Activated naive CD4-positive, alpha-beta T cell treated with anti-CD3 and anti-CD28 coated beads, Interleukin-2, amount 10 ng/mL, durations not matched to agents 7 days and 5 days (primary cell): ENCODE measurements around the gene OGFOD1.
A peak's percentile ranks its signal among the peaks of the same experiment; 100 is the strongest.

Experiments used
- CTCF ChIA-PET: fragments of 350-600 bp; sonication (Branson Sonifier 250); formaldehyde crosslinking; loops from one replicate; lab custom pipeline; 2021; ENCODE audit warnings: antibody characterized with exemption; lab: Charles Lee
- DNase-seq: peaks from one replicate; pipeline ENCODE4 v3.0.0-alpha.2; 2020
- H3K27ac Mint-ChIP-seq: one replicate; pipeline ENCODE4 v1.8.0; 2021; ENCODE audit warnings: mild to moderate bottlenecking, moderate library complexity, mixed read lengths
- H3K27me3 Mint-ChIP-seq: one replicate; pipeline ENCODE4 v1.8.0; 2021; ENCODE audit warnings: mild to moderate bottlenecking, mixed read lengths
- H3K36me3 Mint-ChIP-seq: one replicate; pipeline ENCODE4 v1.8.0; 2021; ENCODE audit warnings: mixed read lengths
- H3K4me1 Mint-ChIP-seq: one replicate; pipeline ENCODE4 v1.8.0; 2021; ENCODE audit warnings: mixed read lengths
- H3K4me3 Mint-ChIP-seq: one replicate; pipeline ENCODE4 v1.8.0; 2021; ENCODE audit warnings: mild to moderate bottlenecking, moderate library complexity, mixed read lengths
- H3K9me3 Mint-ChIP-seq: one replicate; pipeline ENCODE4 v1.8.0; 2021; ENCODE audit warnings: mixed read lengths

The OGFOD1 gene

DNA sequence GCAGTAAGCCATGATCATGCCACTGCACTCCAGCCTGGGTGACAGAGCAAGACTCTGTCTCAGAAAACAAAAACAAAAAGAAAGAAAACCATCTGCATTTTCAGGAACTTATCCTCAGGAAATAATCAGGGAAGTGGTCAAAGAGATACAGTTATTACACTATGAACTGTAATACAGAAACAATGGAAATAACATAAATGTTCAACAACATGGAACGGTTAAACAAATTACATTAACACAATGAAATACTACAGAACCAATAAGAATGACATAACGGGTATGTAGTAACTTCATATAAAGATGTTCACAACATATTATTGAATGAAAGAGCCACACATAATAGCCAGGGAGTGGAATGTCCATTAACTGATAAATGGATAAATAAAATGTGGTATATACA lies 61.7 kb downstream of the OGFOD1 start:
- Mint-ChIP-seq H3K36me3 (peaks cover 11% of the 10 kb centered on the region), H3K9me3 (no peaks in the 10 kb centered on the region), H3K4me1 (peaks cover 3% of the 10 kb centered on the region), H3K27ac (no peak overlapping the region), H3K4me3 (no peak overlapping the region), H3K27me3 (no peaks in the 10 kb centered on the region)
- DNase-seq: no peak
- CTCF ChIA-PET: interaction anchor here (0.9 to 2.7 kb wide), 6 partner anchors 16 to 188 kb away, joined by 3 to 15 read pairs (median 4); no protein-coding TSS in a partner anchor

DNA sequence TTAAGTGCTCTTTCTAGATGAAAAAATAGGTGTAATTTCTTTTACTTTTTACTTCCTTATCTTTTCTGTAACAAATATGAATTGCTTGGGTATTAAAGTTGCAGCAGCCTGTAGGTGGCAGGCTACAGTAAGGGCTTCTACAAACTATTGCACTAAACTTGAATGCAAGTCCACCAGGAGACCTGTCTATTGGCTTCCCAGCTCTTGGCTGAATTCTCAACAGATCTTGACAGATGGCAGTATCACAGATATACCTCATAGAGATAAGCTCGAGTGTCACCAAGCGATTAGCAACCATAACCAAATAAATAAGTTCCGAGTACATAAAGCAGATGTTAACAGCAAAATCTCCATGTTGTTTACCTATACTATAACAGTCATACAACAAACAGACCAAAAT lies 62.6 kb downstream of the OGFOD1 start:
- H3K36me3 Mint-ChIP-seq: peaks cover 11% of the 10 kb centered on the region
- peaks cover 6% of the 10 kb centered on the region for H3K4me1 Mint-ChIP-seq
- no peak overlapping the region for H3K27ac Mint-ChIP-seq
- CTCF ChIA-PET: interaction anchor here (0.6 to 2.7 kb wide), 7 partner anchors 16 to 188 kb away, joined by 3 to 15 read pairs (median 4); no protein-coding TSS in a partner anchor
- no peak overlapping the region for H3K4me3 Mint-ChIP-seq
- no peaks in the 10 kb centered on the region for H3K27me3 Mint-ChIP-seq
- no peaks in the 10 kb centered on the region for H3K9me3 Mint-ChIP-seq
- peak; percentile 70 for DNase-seq

DNA sequence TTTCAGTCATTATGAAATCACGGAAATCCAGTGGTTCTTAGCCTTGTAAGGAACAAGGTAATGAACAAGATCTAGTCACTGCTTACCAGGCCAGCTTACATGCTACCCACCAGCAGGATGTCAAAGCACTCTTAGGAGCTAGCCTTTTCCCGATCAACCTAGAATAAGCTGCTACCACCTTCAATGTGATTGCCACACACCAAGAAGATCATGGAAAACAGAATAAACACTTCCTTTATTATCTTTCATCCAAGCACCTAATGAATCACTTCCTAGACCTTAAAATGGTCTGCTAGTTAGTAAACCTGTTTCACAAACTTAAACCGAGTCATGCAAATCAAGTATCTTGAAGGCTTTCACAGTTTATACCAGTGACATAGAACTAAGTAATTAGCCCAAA lies 63.5 kb downstream of the OGFOD1 start:
- Mint-ChIP-seq H3K36me3 (peaks cover 8% of the 10 kb centered on the region), H3K4me3 (no peak overlapping the region), H3K27me3 (peaks cover 6% of the 10 kb centered on the region), H3K4me1 (peaks cover 10% of the 10 kb centered on the region), H3K9me3 (no peaks in the 10 kb centered on the region), H3K27ac (no peak overlapping the region)
- CTCF ChIA-PET: interaction anchor here (2.4 to 2.7 kb wide), 2 partner anchors 62 to 187 kb away, joined by 11 to 15 read pairs; no protein-coding TSS in a partner anchor
- DNase-seq: no peak

DNA sequence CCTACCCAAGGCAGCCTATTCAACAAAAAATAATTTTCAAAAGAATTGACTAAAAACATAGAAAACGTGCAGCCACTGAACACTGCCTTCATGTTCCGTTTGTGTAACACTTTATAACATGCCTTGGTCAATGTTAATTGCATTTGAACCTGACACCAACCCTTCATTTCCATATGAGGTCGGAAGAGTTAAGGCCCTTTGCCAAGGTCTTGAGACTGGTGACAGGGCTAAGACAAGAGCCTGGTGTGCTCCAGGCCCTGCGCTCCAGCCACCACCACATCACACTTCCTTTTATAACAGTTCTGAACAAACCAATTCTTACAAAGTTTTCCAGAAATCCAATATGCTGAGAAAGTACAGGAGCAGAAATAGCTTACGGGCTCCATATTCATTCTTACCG lies 64.3 kb downstream of the OGFOD1 start:
- H3K9me3 Mint-ChIP-seq: no peaks in the 10 kb centered on the region
- peaks cover 3% of the 10 kb centered on the region for H3K36me3 Mint-ChIP-seq
- DNase-seq: no peak
- peaks cover 10% of the 10 kb centered on the region for H3K27me3 Mint-ChIP-seq
- H3K4me1 Mint-ChIP-seq: peaks cover 18% of the 10 kb centered on the region
- H3K27ac Mint-ChIP-seq: no peak overlapping the region
- no peak overlapping the region for H3K4me3 Mint-ChIP-seq
- CTCF ChIA-PET: interaction anchor here (1.3 to 4.9 kb wide), 3 partner anchors 30 to 186 kb away, joined by 3 to 14 read pairs (median 6); no protein-coding TSS in a partner anchor

DNA sequence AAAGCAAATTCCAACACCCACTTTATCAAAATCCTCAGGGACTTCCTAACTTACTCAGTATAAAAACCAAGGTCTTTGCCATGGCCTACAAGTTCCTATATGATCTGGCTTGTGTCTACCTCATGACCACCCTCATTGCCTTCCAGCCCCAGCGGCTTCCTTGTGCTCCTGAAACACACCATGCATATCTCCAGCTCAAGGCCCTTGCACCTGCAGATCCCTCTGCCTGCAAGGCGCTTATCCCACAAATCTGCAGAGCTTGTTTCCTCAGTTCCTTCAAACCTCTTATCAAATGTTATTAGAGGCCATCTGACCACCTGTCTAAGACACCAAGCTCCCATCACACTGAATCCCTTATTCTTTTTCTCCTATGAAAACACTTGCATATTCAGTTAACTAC lies 65.9 kb downstream of the OGFOD1 start:
- Mint-ChIP-seq H3K4me3 (no peak overlapping the region), H3K4me1 (peaks cover 23% of the 10 kb centered on the region), H3K27me3 (peaks cover 10% of the 10 kb centered on the region), H3K27ac (no peak overlapping the region), H3K9me3 (no peaks in the 10 kb centered on the region), H3K36me3 (peaks cover 2% of the 10 kb centered on the region)
- DNase-seq: no peak
- CTCF ChIA-PET: interaction anchor here (0.6 to 4.9 kb wide), 4 partner anchors 29 to 235 kb away, joined by 3 to 14 read pairs (median 4); no protein-coding TSS in a partner anchor

DNA sequence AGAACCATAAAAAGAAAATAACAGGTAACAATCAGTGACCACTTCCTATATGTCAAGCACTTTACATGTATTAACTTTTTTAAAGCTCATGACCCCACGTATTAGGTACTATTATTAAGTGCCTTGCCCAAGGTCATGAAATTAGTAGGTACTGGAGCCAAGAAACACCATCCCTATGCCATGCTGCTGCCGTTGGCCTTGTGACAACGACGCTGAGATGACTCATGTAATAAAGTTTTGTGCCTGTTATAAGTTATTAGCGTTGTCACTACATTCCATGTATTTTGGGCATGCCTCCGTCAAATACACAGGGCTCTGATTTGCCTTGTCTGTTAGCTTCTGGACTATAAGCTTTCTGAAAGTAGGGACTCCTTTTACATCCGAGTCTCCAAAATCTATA lies 67.1 kb downstream of the OGFOD1 start:
- Mint-ChIP-seq H3K4me1 (peaks cover 23% of the 10 kb centered on the region), H3K4me3 (peak overlapping the region; percentile 78), H3K36me3 (no peaks in the 10 kb centered on the region)

DNA sequence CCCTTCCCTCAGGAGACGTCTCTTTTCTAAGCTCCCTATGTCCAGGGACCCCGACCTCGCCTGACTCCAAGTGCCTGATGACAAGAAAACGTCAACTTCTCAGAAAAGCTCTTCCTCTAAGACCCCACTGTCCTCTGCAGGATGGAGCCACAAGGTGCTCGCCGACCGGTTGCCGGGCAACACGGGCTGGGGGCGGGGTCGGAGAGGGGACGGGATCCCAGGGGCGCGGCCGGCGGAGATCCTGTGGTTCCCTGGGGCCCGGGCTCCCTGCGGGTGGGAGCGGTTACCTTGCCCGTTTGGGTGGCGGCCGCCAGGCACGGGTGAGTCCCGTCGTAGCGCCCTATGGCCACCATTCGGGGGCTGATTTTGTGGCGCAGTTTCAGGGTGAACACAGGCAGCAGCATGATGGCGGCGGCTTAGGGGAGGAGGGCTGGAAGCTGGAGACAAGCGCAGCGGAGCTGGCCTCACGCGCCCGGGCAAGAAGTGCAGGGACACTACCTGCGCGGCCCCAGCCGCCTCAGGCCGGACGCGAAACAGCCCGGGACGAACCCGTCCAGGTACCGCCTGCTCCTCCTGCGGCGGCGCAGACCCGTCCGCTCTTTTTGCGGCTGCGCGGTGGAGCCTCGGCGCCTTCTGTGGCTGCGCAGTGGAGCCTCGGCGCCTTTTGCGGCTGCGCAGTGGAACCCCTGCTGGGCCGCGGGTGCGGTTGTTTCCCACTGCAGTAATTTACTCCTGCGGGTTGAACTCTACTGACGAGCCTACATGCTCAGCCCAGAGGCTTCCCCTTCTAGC lies 68.3 kb downstream of the OGFOD1 start, which contains the start of gene BBS2:
Gene BBS2 (minus strand): TSS at position 566 of the 792 bp plus-strand sequence. CDS start 162 bp downstream, at position 404.
- Mint-ChIP-seq H3K36me3 (no peaks in the 10 kb centered on the region), H3K9me3 (no peaks in the 10 kb centered on the region), H3K4me1 (peaks cover 20% of the 10 kb centered on the region), H3K4me3 (peak within 1 kb of the TSS; percentile 78), H3K27ac (peak within 1 kb of the TSS; percentile 86), H3K27me3 (peaks cover 10% of the 10 kb centered on the region)
- CTCF ChIA-PET: interaction anchor here (1.0 to 4.9 kb wide), 3 partner anchors 28 to 182 kb away, joined by 3 to 14 read pairs (median 3); no protein-coding TSS in a partner anchor
- DNase-seq: peak; percentile 85

More for the DNA sequence above, 67.1 kb downstream of the OGFOD1 start:
- Mint-ChIP-seq H3K27me3 (peaks cover 10% of the 10 kb centered on the region), H3K27ac (no peak overlapping the region), H3K9me3 (no peaks in the 10 kb centered on the region)
- CTCF ChIA-PET: interaction anchor here (4.9 kb wide), 1 partner anchor 183 kb away, joined by 14 read pairs; no protein-coding TSS in a partner anchor
- no peak for DNase-seq

DNA sequence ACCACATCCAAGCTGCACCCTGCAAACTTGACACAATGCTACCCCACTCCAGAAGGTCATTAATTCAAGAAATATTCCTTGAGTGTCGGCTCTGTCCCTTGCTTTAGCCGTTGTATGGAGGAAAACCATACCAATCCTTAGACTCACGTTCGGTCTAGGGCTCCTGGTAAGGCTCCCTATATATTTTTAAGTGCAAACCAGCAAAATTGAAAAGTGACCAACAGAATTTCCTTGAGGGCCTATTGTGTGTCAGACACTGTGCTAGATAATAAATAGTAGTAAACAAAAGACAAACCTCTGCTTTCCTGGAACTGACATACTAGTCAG lies 68.9 kb downstream of the OGFOD1 start:
- DNase-seq: no peak
- Mint-ChIP-seq H3K27me3 (peaks cover 10% of the 10 kb centered on the region), H3K4me3 (peak overlapping the region; percentile 78), H3K36me3 (no peaks in the 10 kb centered on the region), H3K9me3 (no peaks in the 10 kb centered on the region), H3K4me1 (peaks cover 20% of the 10 kb centered on the region), H3K27ac (peak overlapping the region; percentile 86)
- CTCF ChIA-PET: interaction anchor here (1.4 to 4.9 kb wide), 2 partner anchors 27 to 182 kb away, joined by 3 to 14 read pairs; no protein-coding TSS in a partner anchor

DNA sequence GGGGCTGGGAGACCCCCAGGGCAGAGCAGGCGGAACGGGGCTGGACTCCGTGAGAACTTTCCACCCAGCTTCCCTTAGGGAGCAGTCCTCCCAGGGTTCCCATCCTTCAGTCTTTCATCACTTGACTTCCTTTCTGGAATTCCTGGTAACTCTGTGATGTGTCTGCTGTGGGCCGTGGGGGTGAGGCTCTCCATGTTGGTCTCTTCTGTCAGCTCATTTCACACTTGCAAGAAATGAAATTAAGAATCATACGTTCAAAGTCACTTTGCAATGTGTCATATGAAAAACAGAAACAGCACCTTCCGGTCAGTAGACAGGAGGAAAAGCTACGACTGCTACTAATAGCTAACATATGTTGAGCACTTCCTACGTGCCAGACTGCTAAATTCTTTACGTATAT lies 73.9 kb downstream of the OGFOD1 start:
- no peak overlapping the region for H3K4me3 Mint-ChIP-seq
- peaks cover 8% of the 10 kb centered on the region for H3K27me3 Mint-ChIP-seq
- CTCF ChIA-PET: no interaction called here
- H3K27ac Mint-ChIP-seq: no peak overlapping the region
- no peak for DNase-seq
- no peaks in the 10 kb centered on the region for H3K9me3 Mint-ChIP-seq
- H3K4me1 Mint-ChIP-seq: peaks cover 9% of the 10 kb centered on the region
- no peaks in the 10 kb centered on the region for H3K36me3 Mint-ChIP-seq
